Liver (tissue), 3 donors: ENCODE data around the gene PPM1E.
"Not testable (repeated sequence)": the region's sequence is repeated elsewhere in the genome, so short reads cannot be mapped to it uniquely, and the experiment has no call there.

ENCODE experiments used
- ATF3 ChIP-seq: IDR thresholded peaks from 2 replicates; pipeline ENCODE4 v1.6.1; 2016; ENCODE audit warnings: antibody characterized with exemption
- CTCF ChIP-seq: fragments of 150-350 bp; IDR thresholded peaks from 2 replicates; pipeline ENCODE4 v1.5.1; 2017; ENCODE audit warnings: improper control_type of control experiment, low read depth, low read length; ENCODE audit not compliant: missing input control
- FOXA1 ChIP-seq: IDR thresholded peaks from 2 replicates; pipeline ENCODE4 v1.6.1; 2016; ENCODE audit warnings: antibody characterized with exemption
- RAD21 ChIP-seq, 2 donors: IDR thresholded peaks; 2 replicates each; pipeline ENCODE4 v1.6.1; 2016; ENCODE audit warnings: antibody characterized with exemption in 2 of 2, mild to moderate bottlenecking in 2 of 2
- REST ChIP-seq: IDR thresholded peaks from 2 replicates; pipeline ENCODE4 v1.6.1; 2016; ENCODE audit warnings: antibody characterized with exemption, mild to moderate bottlenecking
- SP1 ChIP-seq: IDR thresholded peaks from 2 replicates; pipeline ENCODE4 v1.6.1; 2018; ENCODE audit warnings: antibody characterized with exemption, mild to moderate bottlenecking
- TAF1 ChIP-seq: conservative IDR thresholded peaks from 2 replicates; pipeline ENCODE4 v1.6.1; 2016; ENCODE audit warnings: antibody characterized with exemption, mild to moderate bottlenecking
- YY1 ChIP-seq: IDR thresholded peaks from 2 replicates; pipeline ENCODE4 v1.6.1; 2016; ENCODE audit warnings: antibody characterized with exemption, mild to moderate bottlenecking
- ZBTB33 ChIP-seq: IDR thresholded peaks from 2 replicates; pipeline ENCODE4 v1.6.1; 2016; ENCODE audit warnings: antibody characterized with exemption
- donor health status: healthy.
- donor health status: healthy.

GRCh38 chr17:58778482-58778881 is 22.8 kb downstream of the PPM1E start:
- not testable (repeated sequence) for TF ChIP-seq CTCF; ATF3; ZBTB33; TAF1; REST; RAD21 (IDR thresholded peaks at IDR 0.05); YY1; FOXA1; SP1
